Measurements from ENCODE around the gene GCK.

The GCK gene

GRCh38 chr7:44222074-44222473 lies 32.8 kb upstream of the GCK start:
- DNase-seq: no peak

GRCh38 chr7:44221231-44221791 lies 32.1 kb upstream of the GCK start:
- DNase-seq: no peak

DNA sequence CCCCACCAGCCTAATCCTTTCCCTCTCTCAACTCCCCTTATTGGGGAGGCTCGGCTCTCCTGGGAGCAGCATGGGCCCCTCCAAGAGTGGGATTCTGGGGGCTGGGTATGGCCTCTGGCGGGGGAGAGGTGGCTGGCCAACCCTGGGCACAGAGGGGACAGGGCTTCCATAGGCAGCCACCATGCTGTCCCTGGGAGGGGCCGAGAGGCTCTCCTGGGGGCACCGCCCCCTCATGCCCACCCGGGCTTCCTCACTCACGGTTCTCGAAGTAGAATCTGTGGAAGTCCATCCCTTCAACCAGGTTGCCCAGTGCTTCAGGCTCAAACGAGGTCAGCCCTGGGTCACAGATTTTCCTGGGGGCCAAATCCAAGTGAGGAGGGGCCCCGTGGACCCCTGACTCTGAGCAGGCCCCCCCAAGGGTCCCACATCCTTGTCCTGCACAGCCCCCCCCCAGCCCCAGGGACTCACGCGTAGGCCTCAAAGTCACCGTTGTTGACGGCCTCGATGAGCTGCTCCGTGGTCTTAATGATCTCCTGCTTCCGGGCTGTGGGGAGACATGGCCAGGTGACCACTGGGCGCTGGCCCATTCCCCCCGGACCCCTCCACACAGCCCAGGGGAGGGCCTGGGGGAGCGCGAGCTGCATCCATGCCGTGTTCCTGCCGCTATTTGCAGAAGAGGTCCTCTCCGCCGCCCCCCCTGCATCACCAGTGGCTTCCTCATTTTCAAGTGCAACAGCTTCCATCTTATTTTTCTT lies 31.3 kb upstream of the GCK start:
- DNase-seq: no peak

DNA sequence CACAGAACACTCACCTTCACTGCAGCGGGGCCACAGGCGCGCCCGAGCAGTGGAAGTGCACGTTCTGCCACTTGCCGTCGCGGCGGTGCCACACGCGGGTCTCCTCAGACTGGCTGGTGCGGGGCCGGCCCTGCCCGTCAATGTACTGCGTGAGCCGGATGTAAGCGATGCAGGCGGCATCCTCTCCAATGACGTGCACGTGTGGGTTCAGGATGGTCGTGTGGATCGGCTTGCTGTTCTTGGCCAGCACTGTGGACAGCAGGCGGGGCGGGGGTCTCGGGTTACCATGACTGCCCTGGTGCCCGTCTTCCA lies 30.8 kb upstream of the GCK start:
- no peak for DNase-seq

DNA sequence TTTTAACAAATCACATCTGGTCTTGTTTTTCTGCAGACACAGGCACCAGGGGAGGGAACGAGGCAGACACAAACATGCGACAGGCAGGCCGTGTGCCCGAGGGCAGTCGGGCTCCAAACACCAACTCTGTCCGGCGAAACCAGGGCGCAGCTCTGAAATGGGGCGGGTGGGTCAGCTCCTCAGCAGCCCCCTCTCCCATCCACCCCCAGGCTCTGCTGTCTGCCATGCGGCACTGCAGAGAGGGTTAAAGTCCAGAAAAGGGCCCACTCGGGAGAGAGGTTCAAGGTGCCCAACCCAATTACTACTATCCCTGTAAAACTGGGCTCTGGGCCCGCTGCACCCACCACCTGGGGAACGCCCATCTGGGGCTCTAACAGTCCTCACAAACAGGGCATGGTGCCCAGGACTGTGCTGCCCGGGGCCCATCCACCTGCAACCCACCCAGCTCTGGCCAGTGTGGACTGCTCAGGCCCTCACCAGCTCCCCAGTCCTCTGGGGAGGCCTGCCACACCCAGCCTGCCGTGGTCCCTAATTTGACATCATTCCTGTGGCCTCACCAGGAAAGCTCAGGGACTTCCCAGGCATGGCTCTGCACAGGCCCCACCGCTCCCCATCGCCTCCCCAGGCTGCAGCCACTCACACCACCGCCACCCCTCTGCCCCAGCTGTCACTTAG lies 30.3 kb upstream of the GCK start:
- DNase-seq: no peak

GRCh38 chr7:44218418-44219201 lies 29.4 kb upstream of the GCK start:
- peak; percentile 70 for DNase-seq

GRCh38 chr7:44217852-44218402 lies 28.7 kb upstream of the GCK start:
- DNase-seq: no peak

GRCh38 chr7:44217223-44217714 lies 28.0 kb upstream of the GCK start:
- no peak for DNase-seq

- no peak for DNase-seq
Measured at GRCh38 chr7:44216521-44217222, 27.4 kb upstream of the GCK start.

DNA sequence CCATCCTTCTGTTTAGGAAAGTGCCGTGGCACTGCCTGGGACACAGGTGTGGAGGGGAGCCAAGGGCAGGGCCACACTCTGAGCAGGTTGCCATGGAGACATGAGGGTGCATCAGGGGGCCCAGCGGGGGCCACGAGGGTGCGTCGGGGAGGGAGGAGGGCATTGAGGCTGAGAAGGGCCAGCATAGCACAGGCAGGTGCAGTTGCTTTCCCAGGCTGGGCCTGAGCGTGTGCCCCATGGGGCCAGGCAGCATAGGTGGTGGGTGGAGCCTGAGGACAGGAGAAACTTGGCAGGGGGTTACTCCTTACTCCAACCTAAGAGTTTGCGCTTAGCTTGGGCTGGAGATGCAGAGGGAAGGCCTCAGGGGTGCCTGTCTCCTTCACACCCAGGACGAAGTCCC lies 26.8 kb upstream of the GCK start:
- no peak for DNase-seq

DNA sequence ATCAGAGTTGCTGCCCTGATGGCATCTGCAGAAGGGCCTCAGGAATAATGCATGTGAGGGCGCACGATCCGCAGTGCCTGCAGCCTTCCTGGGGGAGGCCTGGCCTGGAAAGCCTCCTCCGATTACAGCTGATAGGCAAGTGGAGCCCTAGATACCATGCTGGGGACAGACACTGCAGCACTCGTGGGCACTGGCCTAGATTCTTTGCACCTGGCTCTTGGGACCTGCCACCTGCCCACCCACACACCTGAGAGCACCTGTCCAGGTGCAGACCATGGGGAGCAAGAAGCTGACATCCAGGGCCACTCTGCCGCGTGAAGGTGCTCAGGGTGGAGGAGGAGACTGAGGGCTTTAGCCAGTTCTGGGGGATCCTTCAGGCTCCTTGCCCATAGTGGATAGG lies 26.3 kb upstream of the GCK start:
- no peak for DNase-seq

DNA sequence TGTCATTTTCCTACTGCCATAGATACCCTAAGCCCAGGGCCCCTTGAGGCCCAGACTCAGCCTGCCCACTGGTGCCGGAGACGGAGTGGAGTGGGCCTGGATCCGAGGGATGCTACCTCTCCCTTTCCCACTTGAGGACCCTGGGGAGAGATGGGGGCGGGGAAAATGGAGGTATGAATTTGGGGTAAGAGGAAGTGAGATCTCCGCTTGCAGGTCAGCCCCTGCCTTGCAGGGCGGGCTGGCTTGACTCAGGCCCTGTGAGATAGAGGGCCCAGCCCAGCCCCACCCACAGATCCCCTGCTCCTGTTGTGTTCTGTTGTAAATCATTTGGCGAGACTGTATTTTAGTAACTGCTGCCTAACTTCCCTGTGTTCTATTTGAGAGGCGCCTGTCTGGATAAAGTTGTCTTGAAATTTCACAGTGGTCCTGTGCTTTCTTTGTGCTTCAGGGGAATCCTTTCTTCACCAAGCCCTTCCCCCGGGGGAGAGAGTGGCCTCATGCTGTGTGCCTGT lies 24.7 kb upstream of the GCK start:
- no peak for DNase-seq

DNA sequence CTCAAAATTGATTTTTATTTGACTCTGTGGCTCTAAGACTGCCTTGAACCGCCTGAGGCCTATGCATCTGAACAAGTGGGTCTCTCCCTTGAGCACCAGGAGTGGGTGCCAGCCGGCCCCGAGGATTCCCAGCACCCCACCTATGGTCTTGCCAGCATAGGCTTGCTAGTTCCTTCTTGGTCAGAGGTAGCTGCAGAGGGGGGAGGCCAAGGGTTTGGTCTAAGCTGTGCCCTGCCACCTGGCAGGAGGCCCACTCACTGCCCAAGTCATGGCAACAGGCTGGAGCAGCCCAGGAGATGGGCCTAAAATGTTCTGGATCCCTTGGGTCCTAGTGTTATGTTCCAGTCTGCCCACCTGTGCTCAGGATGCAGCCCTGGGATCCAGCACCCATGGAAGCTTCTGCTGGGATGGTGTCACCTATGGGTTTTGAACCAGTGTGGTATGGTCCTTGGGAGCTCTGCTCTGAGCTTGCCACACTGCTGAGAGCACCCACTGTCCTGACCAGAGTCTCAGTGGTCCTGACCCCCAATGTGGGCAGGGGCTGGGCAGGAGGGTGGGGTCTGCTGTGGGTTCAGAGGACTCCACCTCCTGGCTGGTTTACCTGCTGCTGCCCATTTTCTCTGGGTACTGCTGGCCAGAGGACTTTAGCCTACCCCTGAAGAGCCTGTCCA lies 24.1 kb upstream of the GCK start:
- DNase-seq: no peak

DNA sequence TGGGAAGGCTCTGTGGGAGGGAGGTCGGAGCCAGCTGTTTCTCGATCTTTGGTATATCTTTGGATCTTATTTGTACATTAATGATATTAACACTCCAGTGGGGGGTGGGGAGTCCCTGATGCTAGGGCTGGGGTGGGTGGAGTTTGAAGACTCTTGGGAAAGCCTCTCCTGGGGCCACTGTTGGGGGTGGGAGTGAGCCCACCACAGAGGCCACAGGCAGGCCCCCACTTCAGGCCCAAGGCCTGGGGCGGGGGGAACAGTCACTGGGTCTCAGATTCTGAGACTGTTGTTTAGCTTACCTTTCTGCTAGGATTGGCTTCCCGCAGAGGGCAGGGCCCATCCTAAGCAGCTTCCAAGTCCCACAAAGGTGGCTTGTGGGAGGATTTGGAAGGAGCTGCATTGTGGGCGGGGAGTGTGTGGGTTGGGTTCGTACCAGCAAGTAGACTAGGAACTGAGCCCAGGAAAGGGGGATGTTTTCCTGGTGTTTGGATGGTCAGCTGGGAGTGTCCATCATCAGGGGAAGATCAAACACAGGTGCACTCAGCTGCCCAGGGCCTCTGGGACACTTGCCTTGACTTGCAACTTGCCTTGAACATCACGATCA lies 23.4 kb upstream of the GCK start:
- DNase-seq: no peak

DNA sequence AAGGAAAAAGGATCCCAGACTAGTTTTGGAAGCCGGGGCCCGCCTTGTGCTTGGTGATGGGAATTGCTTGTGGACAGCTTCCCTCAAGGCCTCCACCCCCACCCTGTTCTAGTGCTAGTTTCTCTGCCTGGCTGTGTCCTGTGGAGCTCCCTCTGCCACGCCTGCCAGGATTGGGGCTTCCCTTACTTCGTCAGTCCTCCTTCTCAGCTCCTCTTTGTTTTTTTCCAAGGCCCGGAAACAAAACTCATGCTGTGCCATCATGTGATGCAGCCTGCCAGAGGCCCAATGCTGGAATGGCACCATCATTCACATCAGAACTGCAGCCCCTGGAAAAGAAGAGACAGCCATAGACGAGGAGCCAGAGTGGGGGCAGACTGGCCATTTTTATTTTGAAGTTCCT lies 22.8 kb upstream of the GCK start:
- DNase-seq: no peak

- no peak for DNase-seq
Measured at GRCh38 chr7:44211126-44211675, 22.0 kb upstream of the GCK start.

DNA sequence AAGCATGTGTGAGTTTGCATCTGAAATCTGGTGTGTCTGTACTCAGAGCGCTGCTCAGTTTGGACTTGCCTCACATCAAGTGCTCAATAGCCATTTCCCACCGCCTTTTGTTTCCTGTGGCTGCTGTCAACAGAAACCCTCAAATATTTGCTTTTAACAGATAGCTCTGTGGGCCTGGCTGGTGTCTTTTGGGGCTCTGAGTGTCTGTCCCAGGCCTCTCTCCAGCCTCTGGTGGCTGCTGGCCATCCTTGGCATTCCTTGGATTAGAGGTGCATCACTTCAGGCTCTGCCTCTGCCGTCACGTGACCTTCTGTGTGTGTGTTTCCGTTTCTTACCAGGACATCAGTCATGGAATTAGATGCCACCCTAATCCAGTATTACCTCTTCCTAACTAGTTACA lies 20.9 kb upstream of the GCK start:
- no peak for DNase-seq

DNA sequence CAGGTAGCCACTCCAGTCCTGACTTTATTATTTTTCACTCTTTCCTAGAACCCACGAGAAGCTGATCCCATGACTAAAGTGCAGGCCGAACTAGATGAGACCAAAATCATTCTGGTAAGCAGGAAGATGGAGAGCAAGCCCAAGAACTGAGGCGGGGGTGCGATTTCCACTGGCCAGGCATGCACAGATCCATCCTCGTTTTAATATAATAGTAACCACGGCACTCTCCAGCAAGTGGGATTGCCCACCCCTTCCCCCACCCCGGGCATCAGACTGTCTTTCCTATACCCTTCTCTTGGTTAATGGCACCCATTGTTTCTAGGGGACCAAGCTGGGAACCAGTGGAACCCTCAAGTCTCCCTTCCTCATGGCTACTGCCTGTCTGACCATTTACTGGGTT lies 18.8 kb upstream of the GCK start:
- no peak for DNase-seq

GRCh38 chr7:44206008-44206407 lies 16.8 kb upstream of the GCK start:
- no peak for DNase-seq

GRCh38 chr7:44201813-44202212 lies 12.6 kb upstream of the GCK start:
- DNase-seq: no peak
